Adrenal gland (tissue), 5 donors: Measurements from ENCODE around the gene KDM4B.

Source experiments
- CTCF ChIP-seq, 6 experiments: fragments of 450-650 bp in 4 of 6; fragments of 200-600 bp in 2 of 6; sonication (generic) in 1 of 6; IDR thresholded peaks; 1 replicate in 5 of 6; 2 replicates in 1 of 6; pipeline versions ENCODE4 v1.5.1 to v1.8.0; 2016 to 2021; ENCODE audit warnings: antibody characterized with exemption in 6 of 6, mild to moderate bottlenecking in 2 of 6, moderate library complexity in 1 of 6
- POLR2A ChIP-seq, 2 donors: fragments of 450-650 bp; IDR thresholded peaks; one replicate each; pipeline ENCODE4 v1.6.1; 2017; ENCODE audit warnings: antibody characterized with exemption in 2 of 2, mild to moderate bottlenecking in 2 of 2, moderate library complexity in 1 of 2
- donor health status: DM: no; HTN: no; CAD: no.

GRCh38 chr19:5051619-5052018 lies 82.7 kb downstream of the KDM4B start:
- TF ChIP-seq POLR2A (IDR thresholded peaks at IDR 0.05), result no peak
- TF ChIP-seq CTCF (IDR thresholded peaks at IDR 0.05), result no peak
